GM19397 (cell line): ENCODE data around the gene MINDY1.

ENCODE experiments used
- ATAC-seq: cut with Tn5 transposase; IDR thresholded peaks from one replicate; pipeline ENCODE4 v1.9.1; 2021; ENCODE audit warnings: mild to moderate bottlenecking, moderate library complexity; ENCODE audit not compliant: unreplicated experiment

MINDY1 gene, protein sequence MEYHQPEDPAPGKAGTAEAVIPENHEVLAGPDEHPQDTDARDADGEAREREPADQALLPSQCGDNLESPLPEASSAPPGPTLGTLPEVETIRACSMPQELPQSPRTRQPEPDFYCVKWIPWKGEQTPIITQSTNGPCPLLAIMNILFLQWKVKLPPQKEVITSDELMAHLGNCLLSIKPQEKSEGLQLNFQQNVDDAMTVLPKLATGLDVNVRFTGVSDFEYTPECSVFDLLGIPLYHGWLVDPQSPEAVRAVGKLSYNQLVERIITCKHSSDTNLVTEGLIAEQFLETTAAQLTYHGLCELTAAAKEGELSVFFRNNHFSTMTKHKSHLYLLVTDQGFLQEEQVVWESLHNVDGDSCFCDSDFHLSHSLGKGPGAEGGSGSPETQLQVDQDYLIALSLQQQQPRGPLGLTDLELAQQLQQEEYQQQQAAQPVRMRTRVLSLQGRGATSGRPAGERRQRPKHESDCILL

GRCh38 chr1:151006327-151007052 is at the start of gene MINDY1:
TSS of gene MINDY1 (minus strand) at chr1:151006902. CDS start at chr1:151002617, 4,285 bp downstream.
- no peak for ATAC-seq

- no peak for ATAC-seq
Measured at GRCh38 chr1:151056149-151056548, 49.4 kb upstream of the MINDY1 start.

DNA sequence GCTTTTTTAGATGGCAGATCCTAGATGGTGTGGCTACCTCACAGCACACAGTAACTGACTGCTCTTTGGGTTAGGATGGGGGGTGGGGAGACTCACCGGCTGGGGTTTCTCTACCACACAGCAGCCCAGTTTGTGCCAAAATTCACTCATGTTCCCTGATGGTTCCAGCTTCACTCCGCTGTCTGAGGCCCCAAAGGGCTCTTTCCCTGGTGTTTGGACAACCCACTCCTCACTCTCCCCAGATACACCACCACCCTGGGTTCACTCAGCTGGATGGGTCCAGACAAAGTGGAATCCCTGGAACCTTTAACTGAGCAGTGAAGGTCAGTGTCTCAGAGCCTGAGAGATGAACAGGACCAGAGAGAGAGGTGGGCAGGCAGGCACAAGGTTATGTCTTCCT is 48.9 kb upstream of the MINDY1 start:
- ATAC-seq = no peak

- no peak for ATAC-seq
Measured at GRCh38 chr1:151054971-151055547, 48.4 kb upstream of the MINDY1 start.

- no peak for ATAC-seq
Measured at GRCh38 chr1:151051356-151052009, 44.8 kb upstream of the MINDY1 start.

GRCh38 chr1:151050051-151050688 is 43.5 kb upstream of the MINDY1 start:
- no peak for ATAC-seq

DNA sequence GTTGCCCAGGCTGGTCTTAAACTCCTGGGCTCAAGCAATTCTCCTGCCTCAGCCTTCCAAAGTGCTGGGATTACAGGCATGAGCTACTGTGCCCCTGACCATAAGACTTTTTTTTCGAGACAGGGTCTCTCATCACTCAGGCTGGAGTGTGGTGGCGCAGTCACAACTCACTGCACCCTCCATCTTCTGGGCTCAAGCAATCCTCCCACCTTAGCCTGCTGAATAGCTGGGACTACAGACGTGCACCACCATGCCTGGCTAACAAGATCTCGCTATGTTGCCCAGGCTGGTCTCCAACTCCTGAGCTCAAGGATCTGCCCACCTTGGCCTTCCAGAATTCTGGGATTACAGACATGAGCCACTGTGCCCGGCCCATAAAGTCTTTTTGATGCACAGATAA is 42.8 kb upstream of the MINDY1 start:
- no peak for ATAC-seq

DNA sequence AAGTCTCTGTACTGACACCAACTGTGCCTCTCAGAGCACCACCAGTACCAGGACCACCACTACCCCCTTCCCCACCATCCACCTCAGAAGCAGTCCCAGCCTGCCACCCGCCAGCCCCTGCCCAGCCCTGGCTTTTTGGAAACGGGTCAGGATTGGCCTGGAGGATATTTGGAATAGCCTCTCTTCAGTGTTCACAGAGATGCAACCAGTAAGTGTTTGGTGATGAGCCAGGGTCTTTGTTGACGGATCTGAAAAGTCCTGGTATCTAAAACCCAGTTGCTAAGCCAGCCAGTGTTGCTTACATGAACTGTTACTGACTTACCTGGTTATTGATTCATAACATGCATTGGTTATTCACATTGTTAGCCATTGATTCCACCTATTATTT is 41.9 kb upstream of the MINDY1 start:
- no peak for ATAC-seq

GRCh38 chr1:151047925-151048644 is 41.4 kb upstream of the MINDY1 start:
- ATAC-seq = peak; percentile 43

DNA sequence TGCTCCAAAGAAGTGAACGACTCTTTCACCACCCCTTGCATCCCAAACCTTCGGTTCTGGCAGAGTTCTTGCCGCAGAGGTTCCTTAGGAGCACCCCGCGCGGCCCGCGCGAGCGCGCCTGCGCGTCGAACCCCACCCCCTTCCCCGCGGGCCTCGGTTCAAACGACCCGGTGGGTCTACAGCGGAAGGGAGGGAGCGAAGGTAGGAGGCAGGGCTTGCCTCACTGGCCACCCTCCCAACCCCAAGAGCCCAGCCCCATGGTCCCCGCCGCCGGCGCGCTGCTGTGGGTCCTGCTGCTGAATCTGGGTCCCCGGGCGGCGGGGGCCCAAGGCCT is 40.9 kb upstream of the MINDY1 start, which contains the start of gene C1orf56:
Gene C1orf56 (plus strand): TSS at position 161 of the 334 bp plus-strand sequence. CDS start 97 bp downstream, at position 258.
- peak; percentile 53 for ATAC-seq

DNA sequence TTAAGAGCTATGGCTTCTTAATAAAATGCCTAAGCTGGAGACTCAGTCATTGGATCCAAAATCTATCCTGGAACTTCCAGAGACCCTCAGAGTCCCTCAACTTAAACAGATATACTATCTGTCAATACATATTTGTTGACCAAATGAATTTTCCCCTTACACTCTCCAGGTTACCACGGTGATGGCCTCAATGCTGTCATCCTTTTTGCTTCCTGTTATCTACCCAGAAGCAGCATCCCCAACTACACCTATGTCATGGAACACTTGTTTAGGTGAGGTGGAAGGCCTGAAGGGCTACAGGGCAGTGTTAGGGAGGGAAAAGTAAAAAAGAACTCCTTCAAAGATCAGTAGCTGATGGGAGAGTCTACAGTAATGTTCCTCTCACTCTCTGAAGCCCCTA is 36.5 kb upstream of the MINDY1 start:
- no peak for ATAC-seq

DNA sequence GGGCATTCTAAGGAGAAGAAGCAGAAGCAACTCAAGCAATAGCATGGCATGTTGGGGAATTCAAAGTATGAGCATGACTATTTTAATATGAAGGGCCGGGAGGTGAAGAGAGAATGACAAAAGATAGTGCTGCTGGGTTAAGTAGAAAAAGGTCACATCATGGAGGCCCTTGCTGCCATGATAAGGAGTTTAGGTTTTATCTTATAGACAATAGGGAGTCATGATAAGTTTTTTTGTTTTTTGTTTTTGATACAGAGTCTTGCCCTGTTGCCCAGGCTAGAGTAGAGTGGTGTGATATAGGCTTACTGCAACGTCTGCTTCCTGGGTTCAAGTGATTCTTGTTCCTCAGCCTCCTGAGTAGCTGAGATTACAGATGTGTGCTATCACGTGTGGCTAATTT is 32.8 kb upstream of the MINDY1 start:
- no peak for ATAC-seq

DNA sequence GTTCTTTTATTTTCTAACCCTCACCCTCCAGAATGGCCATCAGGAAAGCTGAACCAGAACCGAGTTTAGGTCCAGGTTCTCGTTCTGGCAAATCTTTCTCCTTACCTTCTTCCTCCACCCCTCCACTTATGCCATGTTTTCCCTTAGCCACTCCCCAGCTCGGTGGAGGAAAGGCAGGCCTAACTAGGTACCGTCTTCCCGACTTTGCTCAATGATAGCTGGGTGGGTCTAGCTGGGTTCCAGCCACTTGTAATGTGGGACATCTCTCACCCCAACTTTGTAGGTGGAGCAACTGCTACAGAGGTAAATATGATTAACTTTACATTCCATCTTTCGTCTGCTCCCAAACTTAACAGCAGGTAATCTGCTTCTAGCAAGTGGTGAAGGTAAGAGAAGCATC is 30.3 kb upstream of the MINDY1 start:
- ATAC-seq = no peak

DNA sequence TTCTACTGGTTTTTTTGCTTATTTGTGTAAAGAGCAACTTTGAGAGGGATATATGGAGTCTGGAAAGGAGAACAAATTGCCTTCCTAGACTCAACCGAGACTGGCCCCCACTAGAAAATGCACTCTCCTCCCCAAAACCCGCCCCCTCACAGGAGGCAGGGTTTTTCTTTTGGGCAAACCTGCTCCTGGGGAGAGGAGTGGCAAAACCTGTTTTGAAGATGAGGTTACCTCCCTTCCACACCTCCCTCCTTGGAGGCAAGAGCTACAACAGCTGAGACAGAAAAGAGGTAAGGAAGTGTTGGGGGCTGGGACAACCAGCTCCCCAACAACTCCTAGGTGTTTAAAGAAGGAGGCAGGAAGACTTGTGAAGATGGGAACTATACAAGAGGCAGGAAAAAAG is 29.7 kb upstream of the MINDY1 start, which contains the start of gene BNIPL:
Gene BNIPL (plus strand): TSS at position 231 of the 400 bp plus-strand sequence. CDS start 140 bp downstream, at position 371.
- no peak for ATAC-seq

DNA sequence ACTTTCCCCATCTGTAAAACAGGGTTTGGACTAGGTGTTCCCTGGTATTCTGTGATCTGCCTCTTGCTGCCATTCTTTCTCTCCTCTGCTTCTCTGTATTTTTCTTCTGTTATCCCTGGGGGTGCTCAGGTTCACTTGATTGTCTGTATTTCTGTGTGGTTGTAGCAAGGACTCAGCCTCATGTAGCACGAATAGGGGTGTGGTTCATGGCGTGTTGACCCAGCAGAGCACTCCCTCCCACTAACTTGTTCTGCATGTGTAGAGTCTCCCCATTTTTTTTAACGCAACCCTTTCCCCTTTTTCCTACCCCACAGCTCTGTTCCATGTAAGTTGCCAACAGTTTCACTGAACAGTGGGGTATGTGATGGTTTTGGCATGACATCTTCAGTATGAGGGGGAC is 28.5 kb upstream of the MINDY1 start:
- no peak for ATAC-seq

GRCh38 chr1:151032164-151032563 is 25.5 kb upstream of the MINDY1 start:
- ATAC-seq = no peak

- no peak for ATAC-seq
Measured at GRCh38 chr1:151026460-151026859, 19.8 kb upstream of the MINDY1 start.

- no peak for ATAC-seq
Measured at GRCh38 chr1:151024540-151025146, 17.9 kb upstream of the MINDY1 start.

GRCh38 chr1:151013518-151013917 is 6.8 kb upstream of the MINDY1 start:
- ATAC-seq = no peak
